ENCODE results near the gene NMNAT3.

NMNAT3 gene

DNA sequence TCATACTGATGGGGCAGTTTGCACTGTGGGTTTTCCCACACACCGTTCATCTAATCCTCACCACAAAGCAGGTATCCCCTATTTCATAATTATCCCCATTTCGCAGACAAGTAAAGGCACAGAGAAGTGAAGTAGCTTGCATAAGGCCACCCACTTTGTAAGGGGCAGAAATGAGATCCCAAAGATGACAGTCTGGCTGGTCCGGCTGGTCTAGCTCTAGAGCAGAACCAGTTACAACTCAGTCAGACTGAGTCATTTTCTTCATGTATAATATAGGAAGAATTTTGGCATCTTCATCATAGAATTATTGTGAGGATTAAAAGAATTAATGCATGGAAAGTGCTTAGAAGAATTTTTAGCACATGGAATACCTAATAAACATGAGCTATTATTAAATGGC lies 148.8 kb downstream of the NMNAT3 start:
- no peaks in the 10 kb centered on the region for H3K36me3 ChIP-seq (ENCODE audit: insufficient read depth, low read length)
- TF ChIP-seq, protein P1, sequence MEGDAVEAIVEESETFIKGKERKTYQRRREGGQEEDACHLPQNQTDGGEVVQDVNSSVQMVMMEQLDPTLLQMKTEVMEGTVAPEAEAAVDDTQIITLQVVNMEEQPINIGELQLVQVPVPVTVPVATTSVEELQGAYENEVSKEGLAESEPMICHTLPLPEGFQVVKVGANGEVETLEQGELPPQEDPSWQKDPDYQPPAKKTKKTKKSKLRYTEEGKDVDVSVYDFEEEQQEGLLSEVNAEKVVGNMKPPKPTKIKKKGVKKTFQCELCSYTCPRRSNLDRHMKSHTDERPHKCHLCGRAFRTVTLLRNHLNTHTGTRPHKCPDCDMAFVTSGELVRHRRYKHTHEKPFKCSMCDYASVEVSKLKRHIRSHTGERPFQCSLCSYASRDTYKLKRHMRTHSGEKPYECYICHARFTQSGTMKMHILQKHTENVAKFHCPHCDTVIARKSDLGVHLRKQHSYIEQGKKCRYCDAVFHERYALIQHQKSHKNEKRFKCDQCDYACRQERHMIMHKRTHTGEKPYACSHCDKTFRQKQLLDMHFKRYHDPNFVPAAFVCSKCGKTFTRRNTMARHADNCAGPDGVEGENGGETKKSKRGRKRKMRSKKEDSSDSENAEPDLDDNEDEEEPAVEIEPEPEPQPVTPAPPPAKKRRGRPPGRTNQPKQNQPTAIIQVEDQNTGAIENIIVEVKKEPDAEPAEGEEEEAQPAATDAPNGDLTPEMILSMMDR (conservative IDR thresholded peaks at IDR 0.05; ENCODE audit: low read length), result no peak
- TF ChIP-seq EZH2phosphoT487 (IDR thresholded peaks at IDR 0.05; ENCODE audit: borderline replicate concordance), result no peak
- no peak overlapping the region for H3K4me3 ChIP-seq (ENCODE audit: low read length, poor library complexity, severe bottlenecking)
- H3K79me2 ChIP-seq (ENCODE audit: insufficient read depth, low read length), result no peaks in the 10 kb centered on the region
- H3K4me2 ChIP-seq (ENCODE audit: low read depth, low read length, poor library complexity, severe bottlenecking), result no peak overlapping the region
- H4K20me1 ChIP-seq (ENCODE audit: insufficient read depth, low read length, poor library complexity, severe bottlenecking), result no peaks in the 10 kb centered on the region
- peaks cover 3% of the 10 kb centered on the region for H3K4me1 ChIP-seq (ENCODE audit: insufficient read depth, low read length, poor library complexity, severe bottlenecking)
- H3K27me3 ChIP-seq (ENCODE audit: insufficient read depth, low read length, poor library complexity, severe bottlenecking), result no peaks in the 10 kb centered on the region
- no peaks in the 10 kb centered on the region for H3K9me3 ChIP-seq (ENCODE audit: insufficient read depth, low read depth, low read length)
- H2AFZ ChIP-seq (ENCODE audit: low read length), result no peak overlapping the region
- H3K9me2 ChIP-seq (replicated peaks; ENCODE audit: low read depth, low read length), result no peaks in the 10 kb centered on the region
- no peak overlapping the region for H3K9ac ChIP-seq (ENCODE audit: low read depth, low read length, poor library complexity, severe bottlenecking)
- H3F3A ChIP-seq (ENCODE audit: low read depth), result no peaks in the 10 kb centered on the region

DNA sequence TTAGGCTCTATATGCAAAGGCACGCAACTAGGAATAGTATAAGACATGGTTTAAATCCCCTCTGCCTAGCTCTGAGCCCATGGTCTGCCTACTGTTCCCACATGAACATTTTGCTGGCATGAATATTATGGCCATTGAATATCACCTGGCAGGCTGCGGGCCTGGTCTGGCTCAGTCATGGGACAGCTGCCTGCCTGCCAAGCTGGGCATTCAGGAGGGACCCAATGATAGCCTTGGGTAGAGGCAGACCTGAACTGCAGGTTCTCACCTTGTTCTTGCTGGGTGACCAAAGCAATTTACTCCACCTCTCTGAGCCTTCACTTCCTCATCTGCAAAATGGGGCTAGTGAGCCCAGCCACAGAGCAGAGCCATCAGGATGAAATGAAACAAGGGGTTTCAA lies 149.5 kb downstream of the NMNAT3 start:
- TF ChIP-seq, protein P1 (conservative IDR thresholded peaks at IDR 0.05; ENCODE audit: low read length), result no peak
- no peak for TF ChIP-seq EZH2phosphoT487 (IDR thresholded peaks at IDR 0.05; ENCODE audit: borderline replicate concordance)
- Histone ChIP-seq H3K4me1 (ENCODE audit: insufficient read depth, low read length, poor library complexity, severe bottlenecking) (no peaks in the 10 kb centered on the region), H3K4me3 (ENCODE audit: low read length, poor library complexity, severe bottlenecking) (no peak overlapping the region), H3K79me2 (ENCODE audit: insufficient read depth, low read length) (no peaks in the 10 kb centered on the region), H3K36me3 (ENCODE audit: insufficient read depth, low read length) (no peaks in the 10 kb centered on the region), H3K27me3 (ENCODE audit: insufficient read depth, low read length, poor library complexity, severe bottlenecking) (no peaks in the 10 kb centered on the region), H4K20me1 (ENCODE audit: insufficient read depth, low read length, poor library complexity, severe bottlenecking) (no peaks in the 10 kb centered on the region), H3K9me2 (replicated peaks; ENCODE audit: low read depth, low read length) (no peaks in the 10 kb centered on the region), H3K4me2 (ENCODE audit: low read depth, low read length, poor library complexity, severe bottlenecking) (no peak overlapping the region), H3K9ac (ENCODE audit: low read depth, low read length, poor library complexity, severe bottlenecking) (no peak overlapping the region), H3F3A (ENCODE audit: low read depth) (no peaks in the 10 kb centered on the region), H3K9me3 (ENCODE audit: insufficient read depth, low read depth, low read length) (no peaks in the 10 kb centered on the region), H2AFZ (ENCODE audit: low read length) (no peak overlapping the region)

DNA sequence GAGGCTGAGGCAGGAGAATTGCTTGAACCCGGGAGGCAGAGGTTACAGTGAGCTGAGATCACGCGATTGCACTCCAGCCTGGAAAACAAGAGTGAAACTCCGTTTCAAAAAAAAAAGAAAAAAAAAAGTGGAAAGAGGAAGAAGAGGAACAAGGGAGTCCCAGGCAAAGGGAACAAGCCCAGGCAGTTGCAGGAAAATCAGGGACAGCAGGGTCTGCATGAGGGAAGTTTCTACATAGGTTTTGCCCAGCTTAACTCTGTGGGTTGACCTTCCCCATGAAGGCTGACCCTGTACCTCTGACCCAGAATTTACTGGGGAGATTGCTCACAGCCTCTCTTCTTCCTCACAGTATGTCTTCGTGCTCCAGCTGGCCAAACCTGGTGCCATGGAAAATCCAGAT lies 150.5 kb downstream of the NMNAT3 start:
- Histone ChIP-seq H3F3A (ENCODE audit: low read depth) (no peaks in the 10 kb centered on the region), H3K4me2 (ENCODE audit: low read depth, low read length, poor library complexity, severe bottlenecking) (no peak overlapping the region), H3K9ac (ENCODE audit: low read depth, low read length, poor library complexity, severe bottlenecking) (no peak overlapping the region), H3K79me2 (ENCODE audit: insufficient read depth, low read length) (no peaks in the 10 kb centered on the region), H3K9me3 (ENCODE audit: insufficient read depth, low read depth, low read length) (no peaks in the 10 kb centered on the region), H2AFZ (ENCODE audit: low read length) (no peak overlapping the region), H3K4me3 (ENCODE audit: low read length, poor library complexity, severe bottlenecking) (no peak overlapping the region), H3K4me1 (ENCODE audit: insufficient read depth, low read length, poor library complexity, severe bottlenecking) (no peaks in the 10 kb centered on the region), H3K36me3 (ENCODE audit: insufficient read depth, low read length) (no peaks in the 10 kb centered on the region), H3K9me2 (replicated peaks; ENCODE audit: low read depth, low read length) (no peaks in the 10 kb centered on the region), H4K20me1 (ENCODE audit: insufficient read depth, low read length, poor library complexity, severe bottlenecking) (no peaks in the 10 kb centered on the region), H3K27me3 (ENCODE audit: insufficient read depth, low read length, poor library complexity, severe bottlenecking) (no peaks in the 10 kb centered on the region)
- TF ChIP-seq, protein P1 (conservative IDR thresholded peaks at IDR 0.05; ENCODE audit: low read length), result no peak
- no peak for TF ChIP-seq EZH2phosphoT487 (IDR thresholded peaks at IDR 0.05; ENCODE audit: borderline replicate concordance)

Data from Loucy (cell line).